Suprapubic skin (tissue), 3 donors: Measurements from ENCODE around the gene AQP7.

ENCODE experiments used
- CTCF ChIP-seq, 2 donors: fragments of 200-600 bp in 1 of 2; fragments of 450-650 bp in 1 of 2; sonication (generic) in 1 of 2; IDR thresholded peaks; one replicate each; pipeline ENCODE4 v1.5.1; 2016 to 2019; ENCODE audit warnings: antibody characterized with exemption in 2 of 2, mild to moderate bottlenecking in 1 of 2, moderate library complexity in 1 of 2
- EP300 ChIP-seq: sonication (generic); formaldehyde crosslinking; IDR thresholded peaks from one replicate; pipeline ENCODE4 v1.6.1; 2017; ENCODE audit warnings: antibody characterized with exemption
- POLR2A ChIP-seq, 2 donors: fragments of 450-650 bp; IDR thresholded peaks; one replicate each; pipeline ENCODE4 v1.6.1; 2017; ENCODE audit warnings: antibody characterized with exemption in 2 of 2, mild to moderate bottlenecking in 2 of 2, moderate library complexity in 2 of 2

GRCh38 chr9:33436445-33436844 lies 34.1 kb upstream of the AQP7 start:
- no peak for TF ChIP-seq POLR2A (IDR thresholded peaks at IDR 0.05)
- TF ChIP-seq EP300 = no peak
- no peak for TF ChIP-seq CTCF (IDR thresholded peaks at IDR 0.05)
